Stimulated activated naive CD4-positive, alpha-beta T cell treated with Interleukin-2 at 50 U/mL for 16 hours (primary cell): ENCODE results near the gene WDR44.
"Not testable (repeated sequence)": the region's sequence is repeated elsewhere in the genome, so short reads cannot be mapped to it uniquely, and the experiment has no call there.

Experiments used
- DNase-seq: peaks from one replicate; lab custom pipeline; 2025; lab: John Stamatoyannopoulos, UW

Gene WDR44

GRCh38 chrX:118482384-118482783 is 136.5 kb downstream of the WDR44 start:
- not testable (repeated sequence) for DNase-seq

GRCh38 chrX:118484216-118484903 is 138.5 kb downstream of the WDR44 start:
- no peak for DNase-seq

DNA sequence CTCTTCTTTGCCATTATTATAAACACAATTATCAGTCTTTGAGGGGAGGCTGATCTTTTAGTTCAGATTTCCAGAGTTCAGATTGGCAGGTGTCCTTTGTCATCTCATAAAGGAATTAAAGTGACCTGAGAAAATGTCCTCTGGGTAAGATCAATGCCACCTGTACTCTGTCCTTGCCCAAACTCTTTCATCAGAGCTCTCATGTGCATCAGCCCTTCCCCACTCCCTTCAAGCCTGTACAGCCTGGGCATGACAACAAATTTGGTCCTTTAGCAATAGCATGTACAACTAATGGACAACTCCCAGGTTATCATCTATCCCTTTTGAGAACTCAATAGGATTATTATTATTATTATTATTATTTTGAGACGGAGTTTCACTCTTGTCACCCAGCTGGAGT is 140.8 kb downstream of the WDR44 start:
- DNase-seq, result not testable (repeated sequence)

- DNase-seq, result no peak
These were observed 147.1 kb downstream of the WDR44 start for GRCh38 chrX:118493016-118493415.

- DNase-seq, result no peak
These were observed 147.9 kb downstream of the WDR44 start for GRCh38 chrX:118493653-118494297.

- peak; percentile 79 for DNase-seq
These were observed 149.4 kb downstream of the WDR44 start, which contains the start of gene DOCK11 for GRCh38 chrX:118495061-118495921. DOCK11 (plus strand) TSS chrX:118495815; CDS start chrX:118495972, 157 bp downstream.

DNA sequence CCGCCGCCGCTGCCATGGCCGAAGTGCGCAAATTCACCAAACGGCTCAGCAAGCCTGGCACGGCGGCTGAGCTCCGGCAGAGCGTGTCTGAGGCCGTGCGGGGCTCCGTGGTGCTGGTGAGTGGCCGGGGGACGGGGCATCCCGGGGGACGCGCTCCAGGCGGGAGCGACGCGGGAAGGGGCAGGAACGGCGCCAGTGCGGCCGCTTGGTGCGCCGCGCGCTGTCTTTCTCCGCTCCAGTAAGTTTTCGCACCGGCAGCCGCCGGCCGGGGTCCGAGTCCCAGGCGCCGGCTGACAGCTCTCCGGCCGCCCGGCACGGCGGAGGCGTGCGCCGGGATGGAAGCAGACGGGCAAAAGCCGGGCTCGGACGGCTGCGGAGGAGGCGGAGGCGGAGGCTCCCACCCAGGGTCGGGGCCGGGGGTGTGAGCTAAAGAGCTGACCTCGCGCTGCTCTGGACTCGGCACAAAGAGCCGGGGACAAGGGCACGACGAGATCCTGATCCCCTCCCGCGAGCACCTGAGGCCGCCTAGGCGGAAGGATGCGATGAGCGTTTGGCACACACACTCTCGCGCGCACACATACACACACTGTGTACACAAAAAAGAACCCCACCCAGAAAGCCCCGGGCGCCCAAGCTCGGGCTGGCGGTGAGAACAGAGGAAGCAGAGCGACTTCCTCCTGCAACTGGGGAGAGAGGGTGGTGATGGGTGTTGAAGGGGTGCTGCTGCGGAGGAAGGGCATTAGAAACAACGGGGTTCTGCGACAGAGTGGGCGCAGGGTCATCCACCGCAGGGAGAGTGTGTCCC is 150.3 kb downstream of the WDR44 start:
- peak; percentile 71 for DNase-seq

DNA sequence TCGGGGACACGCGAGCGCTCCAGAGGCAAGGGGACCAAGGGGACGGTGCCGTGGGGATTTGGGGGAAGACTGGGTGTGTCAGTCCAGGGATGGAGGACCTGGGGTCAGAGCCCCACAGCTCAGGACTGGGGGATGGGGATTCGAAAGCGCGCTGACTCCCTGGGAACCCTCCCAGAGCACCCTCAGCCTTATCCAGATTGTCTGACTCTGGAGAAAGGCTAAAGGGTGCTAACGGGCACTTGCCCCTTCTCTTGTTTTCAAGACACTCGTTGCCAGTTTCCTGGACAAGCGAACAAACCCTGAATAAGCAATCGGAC is 150.8 kb downstream of the WDR44 start:
- no peak for DNase-seq

DNA sequence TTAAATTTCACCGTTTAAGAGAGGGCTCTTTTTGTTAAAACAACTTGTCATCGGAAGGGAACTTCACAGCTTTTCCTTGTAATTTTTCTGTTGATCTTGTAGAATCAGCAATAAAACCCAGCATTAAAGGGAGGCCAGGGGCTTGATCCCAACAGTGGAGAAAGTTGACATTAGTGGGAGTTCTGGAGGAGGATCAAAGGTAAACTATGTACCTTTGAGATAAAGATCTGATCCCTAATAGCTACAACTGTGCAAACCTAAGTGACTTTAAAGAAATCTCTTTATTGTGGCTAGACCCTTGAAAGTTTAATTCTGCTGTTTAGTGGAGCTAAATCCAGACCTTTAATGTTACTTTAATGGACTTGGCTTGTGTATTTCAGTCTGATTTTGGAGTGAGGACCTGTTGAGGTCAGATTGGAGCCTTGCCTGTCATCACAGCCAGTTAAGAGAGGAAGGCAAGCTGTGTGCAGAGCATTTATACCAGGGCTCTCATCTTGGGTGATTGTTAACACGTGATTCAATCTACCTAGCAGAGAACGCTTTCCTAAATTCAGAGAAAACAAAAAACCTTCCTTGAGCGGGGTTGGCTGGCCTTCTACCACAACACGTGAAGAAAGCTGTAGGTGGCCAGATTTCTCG is 151.4 kb downstream of the WDR44 start:
- DNase-seq, result peak; percentile 1

- no peak for DNase-seq
These were observed 152.4 kb downstream of the WDR44 start for GRCh38 chrX:118498351-118498750.

DNA sequence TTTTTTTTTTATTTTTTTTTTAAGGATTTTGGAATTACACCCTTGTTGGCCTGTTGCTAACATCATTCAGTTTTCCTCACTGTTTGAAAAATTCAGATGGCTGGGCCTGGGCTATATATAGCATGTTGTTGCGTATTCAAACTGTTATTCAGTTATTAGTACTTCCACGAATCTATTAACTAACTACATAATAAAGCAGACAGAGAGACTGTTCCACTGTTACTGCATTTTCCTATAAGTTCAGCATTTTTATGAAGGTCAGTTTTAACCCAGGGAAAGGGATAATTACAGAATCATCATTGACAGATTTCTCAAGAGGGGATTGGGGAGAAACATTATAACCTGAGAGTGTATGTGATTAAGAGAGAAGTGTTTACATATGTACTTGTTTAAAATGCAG is 152.8 kb downstream of the WDR44 start:
- no peak for DNase-seq

GRCh38 chrX:118499295-118499694 is 153.4 kb downstream of the WDR44 start:
- DNase-seq, result no peak
